Measurements from ENCODE around the gene HS2ST1. TPM values are rescaled to one million over a fixed set of nuclear protein-coding genes. Genes with fewer than 3 reads are reported as not detected.

HS2ST1 gene
- polyA plus RNA-seq, 1 donor (not counting 4 experiments of a cell fraction or from before 2014, with no cell fraction given): 18.7 TPM

GRCh38 chr1:87034351-87034750, 119.9 kb downstream of the HS2ST1 start:
- H2AFZ ChIP-seq (ENCODE audit: control insufficient read depth, low read length): no peak overlapping the region
- H3K4me3 ChIP-seq (ENCODE audit: control insufficient read depth in 2 of 3, extremely low read depth in 1 of 3, insufficient read depth in 2 of 3, low read depth in 1 of 3, low read length in 3 of 3): no peak overlapping the region
- dilution Hi-C loops (cut with MboI; ENCODE audit: extremely low pct_ligation_motif_present, low sequenced_read_pairs): no loop called here
- H3K27ac ChIP-seq (ENCODE audit: control insufficient read depth, insufficient read depth, low read length): no peak overlapping the region
- no peaks in the 10 kb centered on the region for H3K27me3 ChIP-seq (ENCODE audit: control insufficient read depth, extremely low read depth, insufficient read depth, low read length)
- no peak overlapping the region for H3K4me2 ChIP-seq (ENCODE audit: control insufficient read depth, extremely low read depth, insufficient read depth, low read depth, low read length)
- H3K4me1 ChIP-seq (ENCODE audit: control insufficient read depth, extremely low read depth, insufficient read depth, low read length): no peaks in the 10 kb centered on the region
- no peak overlapping the region for H3K9ac ChIP-seq (ENCODE audit: control insufficient read depth, extremely low read depth, insufficient read depth, low read length)
- no peaks in the 10 kb centered on the region for H3K9me1 ChIP-seq (ENCODE audit: control insufficient read depth, extremely low read depth, insufficient read depth, low read length)
- no peak for TF ChIP-seq CTCF (optimal IDR thresholded peaks at IDR 0.05 in 1 of 3, IDR thresholded peaks at IDR 0.05 in 1 of 3, conservative IDR thresholded peaks at IDR 0.05 in 1 of 3; ENCODE audit: extremely low read depth in 1 of 3, insufficient read depth in 2 of 3, low read length in 3 of 3)
- TF ChIP-seq EZH2 (IDR thresholded peaks at IDR 0.05; ENCODE audit: low read length): no peak
- H3K9me3 ChIP-seq (ENCODE audit: control insufficient read depth, low read depth, low read length): no peaks in the 10 kb centered on the region
- no peaks in the 10 kb centered on the region for H4K20me1 ChIP-seq (ENCODE audit: control insufficient read depth, extremely low read depth, insufficient read depth, low read length)
- no peaks in the 10 kb centered on the region for H3K79me2 ChIP-seq (ENCODE audit: control insufficient read depth, insufficient read depth, low read length)
- H3K36me3 ChIP-seq (ENCODE audit: control insufficient read depth in 2 of 2, extremely low read depth in 1 of 2, insufficient read depth in 2 of 2, low read length in 2 of 2): no peaks in the 10 kb centered on the region
- DNase-seq (ENCODE audit: low read depth, low spot score) (no peak), FAIRE-seq (no peak)

- DNase-seq (ENCODE audit: low read depth, low spot score): no peak
Observed at GRCh38 chr1:87039096-87039495, 124.7 kb downstream of the HS2ST1 start.

More at GRCh38 chr1:87039096-87039495, 124.7 kb downstream of the HS2ST1 start:
- Histone ChIP-seq H3K4me3 (ENCODE audit: control insufficient read depth in 2 of 3, extremely low read depth in 1 of 3, insufficient read depth in 2 of 3, low read depth in 1 of 3, low read length in 3 of 3) (no peak overlapping the region), H3K9me3 (ENCODE audit: control insufficient read depth, low read depth, low read length) (no peaks in the 10 kb centered on the region), H3K27me3 (ENCODE audit: control insufficient read depth, extremely low read depth, insufficient read depth, low read length) (no peaks in the 10 kb centered on the region), H3K36me3 (ENCODE audit: control insufficient read depth in 2 of 2, extremely low read depth in 1 of 2, insufficient read depth in 2 of 2, low read length in 2 of 2) (no peaks in the 10 kb centered on the region), H3K79me2 (ENCODE audit: control insufficient read depth, insufficient read depth, low read length) (no peaks in the 10 kb centered on the region), H3K27ac (ENCODE audit: control insufficient read depth, insufficient read depth, low read length) (no peak overlapping the region), H2AFZ (ENCODE audit: control insufficient read depth, low read length) (no peak overlapping the region), H3K4me1 (ENCODE audit: control insufficient read depth, extremely low read depth, insufficient read depth, low read length) (no peaks in the 10 kb centered on the region), H3K9ac (ENCODE audit: control insufficient read depth, extremely low read depth, insufficient read depth, low read length) (no peak overlapping the region), H3K9me1 (ENCODE audit: control insufficient read depth, extremely low read depth, insufficient read depth, low read length) (no peaks in the 10 kb centered on the region), H3K4me2 (ENCODE audit: control insufficient read depth, extremely low read depth, insufficient read depth, low read depth, low read length) (no peak overlapping the region), H4K20me1 (ENCODE audit: control insufficient read depth, extremely low read depth, insufficient read depth, low read length) (no peaks in the 10 kb centered on the region)
- TF ChIP-seq EZH2 (IDR thresholded peaks at IDR 0.05; ENCODE audit: low read length) (no peak), CTCF (optimal IDR thresholded peaks at IDR 0.05 in 1 of 3, IDR thresholded peaks at IDR 0.05 in 1 of 3, conservative IDR thresholded peaks at IDR 0.05 in 1 of 3; ENCODE audit: extremely low read depth in 1 of 3, insufficient read depth in 2 of 3, low read length in 3 of 3) (no peak)
- dilution Hi-C loops (cut with MboI; ENCODE audit: extremely low pct_ligation_motif_present, low sequenced_read_pairs): no loop called here
- FAIRE-seq: no peak

All from keratinocyte (primary cell).